Measurements from ENCODE around the gene PRKAR2B. TPM values are rescaled to one million over a fixed set of nuclear protein-coding genes. Genes with fewer than 3 reads are reported as not detected.
"Not testable (repeated sequence)": the region's sequence is repeated elsewhere in the genome, so short reads cannot be mapped to it uniquely, and the experiment has no call there.

PRKAR2B gene
- polyA plus RNA-seq, 1 donor from 2014 or later: 297 TPM

GRCh38 chr7:107039199-107039900, 5.2 kb upstream of the PRKAR2B start:
- no peaks in the 10 kb centered on the region for H3K9me3 ChIP-seq (ENCODE audit: low read length)
- no peaks in the 10 kb centered on the region for H3K36me3 ChIP-seq (ENCODE audit: insufficient read depth, low read length)
- H3K4me3 ChIP-seq (ENCODE audit: low read length): no peak overlapping the region
- no peaks in the 10 kb centered on the region for H4K20me1 ChIP-seq (ENCODE audit: insufficient read depth)
- no peak overlapping the region for H3K4me2 ChIP-seq (ENCODE audit: low read length)
- H3K27me3 ChIP-seq (ENCODE audit: insufficient read depth, low read depth, low read length): no peaks in the 10 kb centered on the region
- no peaks in the 10 kb centered on the region for H3F3A ChIP-seq (ENCODE audit: insufficient read depth, low read length, poor library complexity, severe bottlenecking)
- no peak overlapping the region for H3K9ac ChIP-seq (ENCODE audit: low read length)
- H3K27ac ChIP-seq (ENCODE audit: low read length): no peak overlapping the region
- H2AFZ ChIP-seq (ENCODE audit: low read depth, low read length): no peak overlapping the region
- H3K9me2 ChIP-seq (ENCODE audit: insufficient read depth, low read length): no peaks in the 10 kb centered on the region
- no peak for TF ChIP-seq RAD21 (conservative IDR thresholded peaks at IDR 0.05)
- no peak for TF ChIP-seq TAF1 (IDR thresholded peaks at IDR 0.05; ENCODE audit: low read depth)
- TF ChIP-seq REST (IDR thresholded peaks at IDR 0.05; ENCODE audit: borderline replicate concordance): no peak
- no peak for TF ChIP-seq MXI1 (conservative IDR thresholded peaks at IDR 0.05; ENCODE audit: poor library complexity, severe bottlenecking)
- peaks cover 6% of the 10 kb centered on the region for H3K79me2 ChIP-seq (replicated peaks; ENCODE audit: insufficient read depth, low read length)

- H3K9ac ChIP-seq (ENCODE audit: low read length): no peak overlapping the region
- no peaks in the 10 kb centered on the region for H3F3A ChIP-seq (ENCODE audit: insufficient read depth, low read length, poor library complexity, severe bottlenecking)
- H3K9me3 ChIP-seq (ENCODE audit: low read length): no peaks in the 10 kb centered on the region
- no peak for TF ChIP-seq CTCF (IDR thresholded peaks at IDR 0.05; ENCODE audit: poor library complexity, severe bottlenecking)
- TF ChIP-seq EZH2 (IDR thresholded peaks at IDR 0.05; ENCODE audit: borderline replicate concordance, insufficient read depth, low read length, poor library complexity, severe bottlenecking): no peak
- TF ChIP-seq REST (IDR thresholded peaks at IDR 0.05; ENCODE audit: borderline replicate concordance): no peak
- TF ChIP-seq SMC3 (conservative IDR thresholded peaks at IDR 0.05; ENCODE audit: poor library complexity): no peak
- no peak for TF ChIP-seq RAD21 (conservative IDR thresholded peaks at IDR 0.05)
- TF ChIP-seq TAF1 (IDR thresholded peaks at IDR 0.05; ENCODE audit: low read depth): no peak
- no peak for TF ChIP-seq EP300 (conservative IDR thresholded peaks at IDR 0.05; ENCODE audit: poor library complexity, severe bottlenecking)
- no peak for TF ChIP-seq POLR2AphosphoS5 (IDR thresholded peaks at IDR 0.05)
- TF ChIP-seq MXI1 (conservative IDR thresholded peaks at IDR 0.05; ENCODE audit: poor library complexity, severe bottlenecking): no peak
- H4K20me1 ChIP-seq (ENCODE audit: insufficient read depth): no peaks in the 10 kb centered on the region
- H3K9me2 ChIP-seq (ENCODE audit: insufficient read depth, low read length): no peaks in the 10 kb centered on the region
- no peak overlapping the region for H3K4me3 ChIP-seq (ENCODE audit: low read length)
- no peaks in the 10 kb centered on the region for H3K27me3 ChIP-seq (ENCODE audit: insufficient read depth, low read depth, low read length)
- H3K27ac ChIP-seq (ENCODE audit: low read length): no peak overlapping the region
- H3K4me2 ChIP-seq (ENCODE audit: low read length): no peak overlapping the region
- no peak overlapping the region for H2AFZ ChIP-seq (ENCODE audit: low read depth, low read length)
- H3K36me3 ChIP-seq (ENCODE audit: insufficient read depth, low read length): no peaks in the 10 kb centered on the region
- H3K79me2 ChIP-seq (replicated peaks; ENCODE audit: insufficient read depth, low read length): peaks cover 15% of the 10 kb centered on the region
Measured at GRCh38 chr7:107041097-107041496, 3.4 kb upstream of the PRKAR2B start.

GRCh38 chr7:107041764-107042163, 2.7 kb upstream of the PRKAR2B start:
- H3K36me3 ChIP-seq (ENCODE audit: insufficient read depth, low read length); H3K9ac ChIP-seq (ENCODE audit: low read length); H3K27me3 ChIP-seq (ENCODE audit: insufficient read depth, low read depth, low read length); H3K27ac ChIP-seq (ENCODE audit: low read length); H3F3A ChIP-seq (ENCODE audit: insufficient read depth, low read length, poor library complexity, severe bottlenecking); H2AFZ ChIP-seq (ENCODE audit: low read depth, low read length); H3K4me3 ChIP-seq (ENCODE audit: low read length); H3K9me2 ChIP-seq (ENCODE audit: insufficient read depth, low read length); H4K20me1 ChIP-seq (ENCODE audit: insufficient read depth); H3K4me2 ChIP-seq (ENCODE audit: low read length); H3K9me3 ChIP-seq (ENCODE audit: low read length): not testable (repeated sequence)
- peaks cover 22% of the 10 kb centered on the region for H3K79me2 ChIP-seq (replicated peaks; ENCODE audit: insufficient read depth, low read length)

- H3K27ac ChIP-seq (ENCODE audit: low read length); H3K9me2 ChIP-seq (ENCODE audit: insufficient read depth, low read length); H3K4me3 ChIP-seq (ENCODE audit: low read length); H3K36me3 ChIP-seq (ENCODE audit: insufficient read depth, low read length); H3K4me2 ChIP-seq (ENCODE audit: low read length); H3K9me3 ChIP-seq (ENCODE audit: low read length); H3K9ac ChIP-seq (ENCODE audit: low read length); H4K20me1 ChIP-seq (ENCODE audit: insufficient read depth); H3F3A ChIP-seq (ENCODE audit: insufficient read depth, low read length, poor library complexity, severe bottlenecking); H3K27me3 ChIP-seq (ENCODE audit: insufficient read depth, low read depth, low read length); H2AFZ ChIP-seq (ENCODE audit: low read depth, low read length): not testable (repeated sequence)
- H3K79me2 ChIP-seq (replicated peaks; ENCODE audit: insufficient read depth, low read length): peaks cover 29% of the 10 kb centered on the region
Measured at GRCh38 chr7:107042326-107042910, 2.1 kb upstream of the PRKAR2B start.
